Bone marrow (tissue), 2 donors: Measurements from ENCODE around the gene PODXL2.
"Not testable (repeated sequence)": the region's sequence is repeated elsewhere in the genome, so short reads cannot be mapped to it uniquely, and the experiment has no call there.

Experiments used
- DNase-seq, 2 donors: peaks; one replicate each; lab custom pipeline; 2025; lab: John Stamatoyannopoulos, UW

Gene PODXL2

GRCh38 chr3:127690106-127690505, 61.1 kb downstream of the PODXL2 start:
- DNase-seq = no peak

- no peak for DNase-seq
Measured at GRCh38 chr3:127690823-127691452, 62.0 kb downstream of the PODXL2 start.

DNA sequence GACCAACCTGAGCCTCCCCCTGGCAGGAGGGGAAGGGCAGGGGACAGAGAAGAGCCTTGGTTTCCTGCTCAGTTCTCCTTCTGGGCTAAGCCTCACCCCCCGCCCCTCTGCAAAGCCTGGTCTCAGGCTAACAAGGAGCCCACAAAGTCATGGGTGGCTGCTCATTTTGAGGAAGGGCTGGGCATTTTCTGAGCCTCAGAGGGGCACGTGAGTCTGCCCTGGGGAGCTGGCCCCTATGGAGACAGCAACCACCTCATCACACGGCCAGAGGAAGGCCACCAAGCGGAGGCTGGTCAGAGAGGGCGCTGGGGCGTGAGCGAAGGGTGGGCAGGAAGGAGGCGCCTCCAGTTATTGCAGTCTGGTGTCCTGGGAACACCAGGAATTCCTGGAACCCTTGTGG, 62.5 kb downstream of the PODXL2 start:
- no peak for DNase-seq

DNA sequence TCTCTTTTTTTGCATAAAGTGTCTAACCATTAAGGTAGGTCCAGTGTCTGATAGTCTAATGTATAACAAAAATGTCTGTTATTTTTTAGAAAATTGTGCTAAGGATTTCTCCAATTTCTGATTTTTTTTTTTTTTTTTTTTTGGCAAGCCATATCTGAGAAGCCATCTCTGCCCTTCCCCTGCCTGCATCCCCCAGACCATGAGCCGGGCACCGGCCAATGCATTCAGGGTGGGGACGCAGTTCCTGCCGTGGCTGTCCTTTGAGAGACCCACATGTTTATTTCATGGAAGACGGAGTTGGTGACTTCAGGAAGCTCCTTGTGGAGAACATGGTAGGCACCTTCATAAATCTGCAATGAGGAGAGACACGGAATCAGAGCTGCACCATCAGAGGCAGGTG, 63.0 kb downstream of the PODXL2 start:
- no peak for DNase-seq

- no peak for DNase-seq
Measured at GRCh38 chr3:127692501-127693335, 63.7 kb downstream of the PODXL2 start.

DNA sequence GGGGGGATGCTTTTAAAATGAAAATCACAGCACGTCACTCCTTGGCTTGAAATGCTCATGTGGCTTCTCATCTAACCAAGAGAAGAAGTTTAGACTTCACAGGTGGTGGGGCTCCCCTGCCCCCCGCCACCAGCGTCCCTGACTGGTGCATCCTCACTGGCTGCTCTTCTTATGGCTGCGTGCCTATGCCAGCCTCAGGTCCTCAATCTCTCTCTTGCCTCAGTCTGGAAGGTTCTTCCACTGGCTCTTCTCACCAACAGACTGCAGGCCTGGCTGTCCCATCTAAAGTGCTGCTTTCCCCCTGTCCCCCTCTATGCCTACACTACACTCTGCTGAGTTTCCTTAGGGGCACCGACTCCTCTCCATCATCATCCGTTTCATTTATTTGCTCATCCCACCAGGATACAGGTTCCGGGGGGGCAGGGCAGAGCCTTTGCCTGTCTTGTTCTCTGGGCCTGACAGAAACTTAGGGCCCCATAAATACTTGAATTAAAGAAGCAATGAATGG, 64.4 kb downstream of the PODXL2 start:
- no peak for DNase-seq

DNA sequence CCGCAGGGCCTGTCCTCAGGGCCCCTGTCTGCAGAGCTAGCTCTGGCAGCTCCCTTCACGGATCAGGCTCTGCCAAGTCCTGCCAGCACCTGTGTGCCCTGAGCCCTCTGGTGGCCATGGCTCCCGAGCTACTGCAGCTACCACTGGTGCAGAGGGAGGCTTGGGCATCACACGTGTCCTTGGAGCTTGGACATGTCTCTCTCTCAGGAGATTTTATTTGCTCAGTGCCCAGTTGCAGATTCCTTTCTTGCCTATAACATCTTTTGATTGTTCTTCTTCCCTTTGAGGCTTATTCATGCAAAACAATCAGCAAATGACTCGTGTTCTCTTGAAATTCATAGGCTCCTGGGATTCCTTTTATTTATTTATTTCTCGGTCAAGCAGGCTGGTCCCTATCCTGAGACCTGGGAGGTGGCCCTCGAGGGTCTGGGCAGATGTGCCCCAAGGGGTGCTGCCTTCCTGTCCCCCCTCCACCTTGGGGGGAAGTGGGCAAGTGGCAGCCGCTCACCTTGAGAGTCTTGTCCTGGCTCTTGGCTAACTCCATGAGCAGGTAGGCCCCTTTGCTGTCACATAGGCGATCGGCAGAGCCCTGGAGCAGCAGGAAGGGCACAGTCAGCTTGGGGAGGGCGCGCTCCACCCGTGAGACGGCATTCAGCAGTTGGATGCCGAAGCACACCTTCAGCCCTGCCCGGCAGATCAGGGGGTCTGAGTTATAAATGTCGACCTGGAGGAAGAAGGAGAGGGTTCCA, 65.7 kb downstream of the PODXL2 start:
- no peak for DNase-seq

DNA sequence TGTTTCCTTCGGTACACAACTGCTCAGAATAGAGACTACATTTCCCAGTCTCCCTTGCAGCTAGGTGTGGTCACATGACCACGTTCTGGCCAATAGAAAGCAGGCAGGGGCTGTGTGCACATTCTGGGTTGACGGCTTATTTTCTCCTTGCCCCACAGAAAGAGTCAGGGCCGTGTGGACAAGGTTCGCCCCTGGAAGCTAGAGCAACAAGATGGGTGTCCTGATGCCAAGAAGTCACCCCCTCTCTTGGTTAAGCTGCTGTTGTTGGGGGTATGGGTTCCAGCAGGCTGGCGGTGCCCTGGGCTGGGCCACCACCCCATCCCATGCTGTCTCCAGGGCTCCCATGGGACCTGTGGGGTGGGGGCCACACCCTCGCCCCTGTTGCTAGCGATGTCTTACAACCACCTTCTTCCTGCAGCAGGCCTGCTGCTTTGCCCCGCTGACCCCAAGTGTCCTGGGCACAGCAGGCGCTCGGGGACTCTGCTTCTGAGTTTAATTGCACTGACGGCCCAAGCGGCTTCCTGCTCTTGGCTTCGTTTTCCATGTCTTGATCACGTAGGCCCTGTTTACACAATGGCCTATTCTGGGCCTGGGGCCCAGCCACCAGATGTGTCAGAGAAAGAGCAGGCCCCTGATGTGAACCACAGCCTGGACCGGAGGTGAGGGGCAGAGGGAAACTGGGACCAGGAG, 68.7 kb downstream of the PODXL2 start:
- DNase-seq = no peak

DNA sequence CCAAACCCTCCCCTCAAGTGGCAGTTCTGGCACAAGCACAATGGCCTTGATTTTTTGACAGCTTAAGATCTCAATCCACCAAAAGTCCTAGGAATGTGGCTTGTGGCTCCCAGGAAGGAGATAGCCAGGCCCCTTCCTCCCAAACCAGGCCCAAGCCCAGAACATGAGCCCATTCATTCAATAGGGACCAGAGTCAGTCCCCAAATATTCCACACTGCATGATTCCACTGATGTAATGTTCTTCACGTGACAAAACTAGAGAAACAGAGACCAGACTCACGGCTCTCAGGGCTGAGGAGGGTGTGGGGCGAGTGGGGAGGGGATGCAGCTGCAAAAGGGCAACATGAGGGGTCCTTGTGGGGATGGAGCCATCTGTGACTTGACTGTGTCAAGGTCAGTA, 69.3 kb downstream of the PODXL2 start:
- DNase-seq = no peak

DNA sequence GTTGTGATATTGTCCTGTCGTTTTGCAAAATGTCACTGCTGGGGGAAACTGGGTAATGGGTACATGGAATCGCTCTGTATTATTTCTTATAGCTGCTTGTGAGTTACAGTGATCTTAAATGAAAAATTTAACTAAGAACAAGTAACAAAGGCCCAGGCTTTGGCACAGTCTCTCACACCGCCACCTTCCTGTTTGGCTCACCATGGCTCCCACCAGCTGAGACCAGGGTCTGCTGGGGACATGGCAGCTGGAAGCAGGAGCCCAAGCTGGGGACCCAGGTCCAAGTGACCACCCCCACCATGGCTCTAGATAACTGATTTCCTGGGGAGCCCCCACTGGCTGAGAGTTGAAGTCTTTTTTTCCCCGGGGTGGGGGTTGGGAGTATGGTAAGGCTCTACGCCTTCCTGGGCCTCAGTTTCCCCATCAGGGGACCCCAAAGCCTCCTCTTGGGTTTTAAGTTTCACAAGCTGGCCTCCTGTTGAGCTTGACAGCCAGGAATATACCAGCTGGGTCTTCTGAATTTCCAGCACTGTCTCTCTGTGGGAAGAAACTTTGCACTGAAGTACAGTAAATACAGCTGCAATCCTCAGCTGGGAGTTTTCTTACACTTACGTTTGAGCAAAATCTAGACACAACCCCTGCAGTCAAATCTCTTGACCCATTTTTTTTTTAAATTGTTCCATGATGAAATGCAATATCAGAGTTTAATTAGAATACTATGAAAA, 69.9 kb downstream of the PODXL2 start:
- DNase-seq = no peak

DNA sequence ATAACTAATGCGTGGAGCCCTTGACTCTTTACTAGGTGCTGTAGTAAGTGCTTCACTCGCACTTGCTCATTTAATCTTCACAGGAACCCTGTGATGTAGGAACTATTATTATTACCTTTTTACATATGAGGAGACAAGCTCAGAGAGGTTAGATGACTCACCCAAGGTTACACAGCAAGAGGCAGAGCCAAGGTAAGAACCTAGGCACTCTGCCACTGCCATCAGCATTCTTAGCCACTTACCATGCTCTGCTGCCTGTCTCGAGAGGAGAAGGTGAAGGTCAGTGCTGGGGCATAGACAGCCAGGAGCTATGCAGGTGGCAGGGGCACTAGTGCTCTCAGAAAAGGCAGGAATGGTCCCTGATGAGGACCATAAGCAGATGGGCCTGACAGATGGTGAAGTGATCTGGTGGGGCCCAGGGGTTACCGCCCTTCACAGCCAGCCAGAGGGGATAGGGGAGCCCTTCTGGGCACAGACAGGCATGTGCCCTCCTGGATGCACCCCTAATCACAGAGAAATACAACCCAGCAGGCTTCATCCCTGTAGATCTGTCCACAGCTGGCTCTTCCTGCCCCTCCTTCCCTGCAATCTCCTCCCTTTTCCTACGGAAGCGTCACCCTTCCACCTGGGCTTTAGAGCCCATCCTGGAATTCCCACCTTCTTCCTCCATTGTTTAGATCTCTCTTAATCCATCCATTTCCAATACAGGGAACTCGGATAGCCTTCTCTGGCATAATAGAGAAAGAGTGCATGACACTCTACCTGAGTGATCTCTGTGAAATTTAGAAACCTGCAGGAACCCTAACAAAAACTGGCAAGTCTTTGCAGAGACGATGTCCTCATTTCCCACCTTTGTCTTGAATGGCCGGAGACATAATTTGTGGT, 70.7 kb downstream of the PODXL2 start:
- no peak for DNase-seq

GRCh38 chr3:127700406-127700805, 71.4 kb downstream of the PODXL2 start:
- DNase-seq = no peak

DNA sequence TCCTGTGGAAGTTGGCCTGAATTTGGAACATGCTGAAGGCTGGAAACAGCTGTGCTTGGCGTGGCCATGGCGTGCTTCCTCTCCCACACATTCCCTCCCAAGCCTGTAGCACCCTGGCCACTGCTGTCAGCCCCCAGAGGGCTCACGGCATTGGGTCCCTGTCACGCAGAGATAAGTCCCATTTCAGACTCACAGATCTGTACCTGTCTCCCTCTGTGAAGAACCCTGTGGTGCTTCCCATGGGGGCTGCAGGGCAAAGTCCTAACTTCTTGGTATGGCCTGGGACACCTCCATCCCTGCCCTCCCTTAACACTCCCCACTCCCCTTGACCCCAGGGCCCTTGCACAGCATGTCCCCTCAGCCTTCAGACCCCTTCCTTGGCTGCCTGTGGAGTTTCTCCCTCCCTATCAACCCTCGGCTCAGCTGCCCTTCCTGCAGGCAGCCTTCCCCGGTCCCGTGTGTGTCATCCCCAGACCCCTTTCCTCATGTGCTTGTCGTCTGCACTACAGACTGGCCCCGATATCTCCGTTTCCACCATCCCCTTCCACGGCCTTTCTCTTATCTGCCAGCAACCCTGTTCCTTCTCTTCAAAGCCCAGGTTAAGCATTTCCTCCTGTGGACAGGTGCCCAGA, 72.4 kb downstream of the PODXL2 start:
- no peak for DNase-seq

GRCh38 chr3:127702151-127702578, 73.2 kb downstream of the PODXL2 start:
- DNase-seq = no peak

DNA sequence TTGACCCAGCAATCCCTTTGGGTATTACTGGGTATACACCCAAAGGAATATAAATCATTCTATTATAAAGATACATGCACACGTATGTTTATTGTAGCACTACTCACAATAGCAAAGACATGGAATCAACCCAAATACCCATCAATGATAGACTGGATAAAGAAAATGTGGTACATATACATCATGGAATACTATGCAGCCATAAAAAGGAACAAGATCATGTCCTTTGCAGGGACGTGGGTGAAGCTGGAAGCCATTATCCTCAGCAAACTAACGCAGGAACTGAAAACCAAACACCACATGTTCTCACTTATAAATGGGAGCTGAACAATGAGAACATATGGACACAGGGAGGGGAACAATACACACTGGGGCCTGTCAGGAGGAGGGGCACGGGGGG, 75.9 kb downstream of the PODXL2 start:
- DNase-seq = not testable (repeated sequence)

GRCh38 chr3:127706312-127706711, 77.3 kb downstream of the PODXL2 start:
- no peak for DNase-seq

- no peak for DNase-seq
Measured at GRCh38 chr3:127706785-127707351, 77.9 kb downstream of the PODXL2 start.

- DNase-seq = no peak
Measured at GRCh38 chr3:127707851-127708411, 78.9 kb downstream of the PODXL2 start.

GRCh38 chr3:127708837-127709236, 79.9 kb downstream of the PODXL2 start:
- DNase-seq = no peak
